Fibroblast of villous mesenchyme (primary cell): ENCODE results near the gene MDFI. TPM values are rescaled to one million over a fixed set of nuclear protein-coding genes. Genes with fewer than 3 reads are reported as not detected.

Source experiments
- DNase-seq: peaks from one replicate; pipeline ENCODE4 v3.0.0-alpha.2; 2010; ENCODE audit warnings: low read depth
- H3K4me3 ChIP-seq: 2 replicates; pipeline ENCODE4 v1.5.1; 2011; ENCODE audit warnings: low read depth, mild to moderate bottlenecking, low read length
- total RNA-seq: library from RNA; depleted of rRNA; stranded (reverse); fragments of >200 nt; gene quantifications from 2 replicates; pipeline ENCODE4 v1.2.3, GENCODE V29; 2012
- TF ChIP-seq, protein P1 (sequence below): IDR thresholded peaks from 2 replicates; pipeline ENCODE4 v1.5.1; 2012; ENCODE audit warnings: low read depth, mild to moderate bottlenecking, low read length; ENCODE audit not compliant: insufficient read depth

The MDFI gene
- total RNA-seq, 1 donor = not detected

DNA sequence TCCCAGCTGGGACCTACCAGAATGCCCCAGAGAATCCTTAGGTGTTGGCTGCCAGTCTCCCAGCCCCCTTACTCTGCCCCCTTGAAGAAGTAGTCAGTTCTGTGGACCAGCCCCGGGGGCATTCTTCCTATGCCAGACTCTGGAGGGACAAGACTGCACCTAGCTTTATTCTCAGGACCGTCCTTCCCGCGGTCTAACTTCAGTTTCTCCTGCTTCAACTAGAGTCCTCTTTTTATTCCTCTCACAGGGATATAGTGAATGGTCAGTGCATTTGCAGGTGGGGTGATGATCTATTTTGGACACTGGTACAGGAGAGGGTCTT, 35.9 kb upstream of the MDFI start:
- DNase-seq = no peak
- no peak overlapping the region for H3K4me3 ChIP-seq
- TF ChIP-seq, protein P1, sequence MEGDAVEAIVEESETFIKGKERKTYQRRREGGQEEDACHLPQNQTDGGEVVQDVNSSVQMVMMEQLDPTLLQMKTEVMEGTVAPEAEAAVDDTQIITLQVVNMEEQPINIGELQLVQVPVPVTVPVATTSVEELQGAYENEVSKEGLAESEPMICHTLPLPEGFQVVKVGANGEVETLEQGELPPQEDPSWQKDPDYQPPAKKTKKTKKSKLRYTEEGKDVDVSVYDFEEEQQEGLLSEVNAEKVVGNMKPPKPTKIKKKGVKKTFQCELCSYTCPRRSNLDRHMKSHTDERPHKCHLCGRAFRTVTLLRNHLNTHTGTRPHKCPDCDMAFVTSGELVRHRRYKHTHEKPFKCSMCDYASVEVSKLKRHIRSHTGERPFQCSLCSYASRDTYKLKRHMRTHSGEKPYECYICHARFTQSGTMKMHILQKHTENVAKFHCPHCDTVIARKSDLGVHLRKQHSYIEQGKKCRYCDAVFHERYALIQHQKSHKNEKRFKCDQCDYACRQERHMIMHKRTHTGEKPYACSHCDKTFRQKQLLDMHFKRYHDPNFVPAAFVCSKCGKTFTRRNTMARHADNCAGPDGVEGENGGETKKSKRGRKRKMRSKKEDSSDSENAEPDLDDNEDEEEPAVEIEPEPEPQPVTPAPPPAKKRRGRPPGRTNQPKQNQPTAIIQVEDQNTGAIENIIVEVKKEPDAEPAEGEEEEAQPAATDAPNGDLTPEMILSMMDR = no peak

DNA sequence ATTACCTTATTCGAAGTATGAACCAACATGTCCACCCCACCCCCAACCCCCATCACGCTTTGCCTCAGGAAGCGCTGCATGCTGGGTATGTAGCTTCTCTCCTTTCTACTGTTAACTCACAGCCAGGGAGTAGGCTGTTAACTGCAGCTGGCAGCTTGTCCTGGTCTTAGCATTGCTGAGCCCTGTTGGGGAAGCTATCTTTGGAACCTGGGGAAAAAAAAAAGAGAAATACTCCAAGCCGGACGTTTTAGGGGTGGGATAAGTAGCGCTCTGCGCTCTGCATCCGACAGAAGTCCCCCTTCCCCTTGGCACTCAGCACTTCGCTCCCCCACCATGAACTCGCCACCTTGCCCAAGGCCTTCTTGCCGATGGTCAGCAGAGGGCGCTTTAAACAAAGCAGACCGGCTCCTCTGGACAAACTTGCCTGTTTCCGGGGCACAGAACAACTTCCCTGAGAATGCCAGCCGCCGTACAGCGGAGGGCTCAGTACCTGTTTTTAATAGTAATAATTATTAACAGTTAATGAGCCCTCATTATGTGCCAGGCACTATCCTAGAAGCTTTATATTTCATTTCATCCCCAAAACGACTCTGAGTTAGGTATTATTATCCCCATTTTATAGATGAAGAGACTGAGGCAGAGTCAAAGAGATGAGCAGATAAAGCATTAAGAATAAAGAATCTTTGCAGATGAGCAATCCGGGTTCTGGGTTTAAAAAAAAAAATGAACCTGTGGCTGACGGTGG, 35.2 kb upstream of the MDFI start:
- peak; percentile 85 for DNase-seq
- H3K4me3 ChIP-seq = no peak overlapping the region
- TF ChIP-seq, protein P1 = peak; percentile 92

DNA sequence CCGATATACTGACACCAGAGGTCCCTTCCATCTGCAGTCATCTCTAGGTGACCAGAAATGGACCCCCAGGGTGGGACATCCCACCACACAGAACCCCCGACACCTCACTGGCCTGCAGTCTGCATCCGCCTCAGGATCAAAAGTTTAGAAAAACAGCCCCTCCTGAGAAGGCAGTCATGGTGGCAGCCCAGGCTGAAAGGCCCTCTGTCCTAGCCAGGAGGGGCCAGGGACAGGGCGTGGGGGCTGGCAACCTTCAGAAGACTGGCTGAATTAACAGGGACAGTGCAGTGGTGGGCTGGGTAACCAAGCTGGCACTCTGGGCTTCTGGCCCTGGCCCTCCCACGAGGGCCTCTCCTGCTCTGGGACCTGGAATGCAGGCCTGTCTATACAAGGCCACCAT, 34.3 kb upstream of the MDFI start:
- DNase-seq = no peak
- TF ChIP-seq, protein P1 = no peak
- no peak overlapping the region for H3K4me3 ChIP-seq

DNA sequence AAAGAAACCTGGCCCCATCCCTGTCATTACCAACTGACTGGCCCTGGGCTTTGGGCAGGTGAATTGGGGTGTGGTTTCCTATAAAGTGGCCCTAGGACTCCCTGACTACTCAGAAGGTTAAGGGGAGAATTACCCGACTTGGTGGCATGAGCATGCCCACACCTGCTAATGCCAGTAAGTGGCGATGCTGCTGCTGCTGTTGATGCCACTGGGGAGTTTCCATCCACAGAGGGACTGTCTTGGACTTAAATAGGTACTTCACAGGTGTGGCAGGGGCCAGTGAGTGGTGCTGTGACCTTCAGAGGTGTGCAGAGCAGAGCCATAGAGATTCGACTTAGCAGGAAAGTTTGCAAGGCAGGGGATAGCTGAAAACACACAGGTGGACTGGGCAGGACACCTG, 32.6 kb upstream of the MDFI start:
- no peak overlapping the region for H3K4me3 ChIP-seq
- DNase-seq = no peak
- TF ChIP-seq, protein P1 = no peak

DNA sequence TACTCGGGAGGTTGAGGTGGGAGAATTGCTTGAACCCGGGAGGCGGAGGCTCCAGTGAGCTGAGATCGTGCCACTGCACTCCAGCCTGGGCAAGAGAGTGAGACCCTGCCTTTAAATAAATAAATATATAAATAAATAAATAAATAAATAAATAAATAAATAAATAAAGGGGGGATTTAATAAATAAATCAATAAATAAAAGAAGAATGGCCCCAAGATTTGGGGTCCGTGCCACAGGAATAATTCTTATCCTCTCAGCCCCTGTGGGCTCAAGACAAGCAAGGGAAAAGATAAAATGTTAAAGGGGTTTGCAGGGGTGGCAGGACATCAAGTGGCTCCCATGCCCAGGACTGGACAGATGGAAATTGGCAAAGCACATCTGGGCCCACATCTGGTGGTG, 31.2 kb upstream of the MDFI start:
- TF ChIP-seq, protein P1 = no peak
- DNase-seq = no peak
- no peak overlapping the region for H3K4me3 ChIP-seq

DNA sequence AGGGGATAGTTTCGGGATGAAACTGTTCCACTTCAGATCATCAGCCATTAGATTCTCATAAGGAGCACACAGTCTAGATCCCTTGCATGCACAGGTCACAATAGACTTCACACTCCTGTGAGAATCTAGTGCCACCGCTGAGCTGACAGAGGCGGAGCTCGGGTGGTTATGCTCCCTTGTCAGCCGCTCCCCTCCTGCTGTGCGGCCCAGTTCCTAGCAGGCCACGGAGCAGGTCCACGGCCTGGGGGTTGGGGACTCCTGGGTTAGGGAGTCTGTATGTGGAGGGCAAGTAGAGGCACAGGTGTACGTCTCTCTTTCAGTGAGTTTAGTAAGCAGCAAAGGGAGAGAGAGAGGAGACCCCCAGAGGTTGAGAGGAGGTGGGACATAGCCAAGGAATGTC, 30.5 kb upstream of the MDFI start:
- TF ChIP-seq, protein P1 = no peak
- DNase-seq = no peak
- no peak overlapping the region for H3K4me3 ChIP-seq
